HG02943 (cell line): ENCODE results near the gene SERTAD1.
"Not testable (repeated sequence)": the region's sequence is repeated elsewhere in the genome, so short reads cannot be mapped to it uniquely, and the experiment has no call there.

Experiments used
- ATAC-seq: cut with Tn5 transposase; IDR thresholded peaks from one replicate; pipeline ENCODE4 v1.9.1; 2021; ENCODE audit warnings: mild to moderate bottlenecking, low read depth, moderate library complexity; ENCODE audit not compliant: unreplicated experiment

Gene SERTAD1

GRCh38 chr19:40423938-40424337 lies 1.9 kb downstream of the SERTAD1 start:
- no peak for ATAC-seq

- ATAC-seq = no peak
These were observed 2.8 kb downstream of the SERTAD1 start for GRCh38 chr19:40422748-40423566.

- ATAC-seq = no peak
These were observed 3.6 kb downstream of the SERTAD1 start for GRCh38 chr19:40421993-40422747.

DNA sequence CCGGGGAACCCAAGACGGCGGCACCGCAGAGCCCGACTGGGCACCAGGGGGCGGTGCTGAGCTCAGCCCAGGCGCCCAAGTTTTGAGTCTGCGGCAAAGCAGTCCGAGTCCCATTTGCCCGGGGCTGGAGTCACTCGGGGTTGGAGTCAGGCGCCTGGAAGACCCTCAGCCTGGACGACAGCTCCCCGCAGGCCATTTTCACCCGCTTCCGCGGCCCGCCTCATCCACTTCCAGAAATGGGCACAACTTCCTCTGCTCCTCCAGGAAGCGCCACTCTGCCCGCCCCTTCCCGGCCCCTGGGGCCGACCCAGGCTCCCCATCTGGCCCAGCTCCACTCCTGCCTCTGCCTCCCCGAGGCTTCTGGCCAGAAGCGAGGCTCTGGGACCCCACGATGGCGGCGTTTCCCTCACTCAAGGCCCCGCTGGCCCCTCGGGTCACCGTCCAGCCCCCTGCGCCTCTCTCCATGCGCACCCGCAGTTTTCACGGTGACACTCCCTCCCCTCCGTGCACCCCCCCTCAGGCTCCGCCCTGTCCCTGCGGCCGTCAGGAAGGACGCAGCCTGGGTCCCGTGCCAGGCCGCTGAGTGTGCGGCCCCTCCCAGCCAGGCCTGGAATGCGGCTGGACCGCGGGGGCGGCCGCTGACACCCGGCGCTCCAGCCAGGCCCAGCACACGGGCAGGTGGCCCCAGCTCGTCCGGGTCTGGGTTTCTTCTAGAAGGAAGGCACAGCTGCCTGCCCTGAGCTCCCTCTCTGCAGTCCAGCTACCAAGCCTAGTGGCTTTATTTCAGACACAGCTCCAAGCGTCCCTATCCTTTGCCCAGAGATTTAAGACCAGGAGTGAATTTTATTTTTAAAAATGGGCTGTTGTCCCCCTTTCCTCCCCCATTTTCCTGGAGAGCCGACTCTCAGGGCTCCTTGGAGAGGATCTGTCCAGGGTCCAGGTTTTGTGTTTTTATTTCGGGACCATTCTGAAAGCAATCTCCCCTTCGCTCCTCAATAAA lies 4.7 kb downstream of the SERTAD1 start:
- no peak for ATAC-seq

- ATAC-seq = no peak
These were observed 5.4 kb downstream of the SERTAD1 start for GRCh38 chr19:40420451-40420765.

DNA sequence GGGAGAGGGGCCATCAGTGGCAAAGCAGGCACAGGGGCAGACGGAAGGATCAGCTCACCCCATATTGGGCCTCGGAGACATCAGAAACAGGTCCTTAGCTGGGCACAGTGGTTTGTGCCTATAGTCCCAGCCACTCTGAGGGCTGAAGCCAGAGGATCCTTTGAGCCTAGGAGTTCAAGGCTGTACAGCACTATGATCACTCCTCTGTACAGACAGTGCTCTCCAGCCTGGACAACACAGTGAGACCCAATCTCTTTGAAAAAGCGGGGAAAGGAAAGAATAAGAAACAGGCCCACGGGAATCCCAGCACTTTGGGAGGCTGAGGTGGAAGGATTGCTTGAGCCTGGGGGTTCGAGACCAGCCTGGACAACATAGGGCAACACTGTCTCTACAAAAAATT lies 6.0 kb downstream of the SERTAD1 start:
- no peak for ATAC-seq

DNA sequence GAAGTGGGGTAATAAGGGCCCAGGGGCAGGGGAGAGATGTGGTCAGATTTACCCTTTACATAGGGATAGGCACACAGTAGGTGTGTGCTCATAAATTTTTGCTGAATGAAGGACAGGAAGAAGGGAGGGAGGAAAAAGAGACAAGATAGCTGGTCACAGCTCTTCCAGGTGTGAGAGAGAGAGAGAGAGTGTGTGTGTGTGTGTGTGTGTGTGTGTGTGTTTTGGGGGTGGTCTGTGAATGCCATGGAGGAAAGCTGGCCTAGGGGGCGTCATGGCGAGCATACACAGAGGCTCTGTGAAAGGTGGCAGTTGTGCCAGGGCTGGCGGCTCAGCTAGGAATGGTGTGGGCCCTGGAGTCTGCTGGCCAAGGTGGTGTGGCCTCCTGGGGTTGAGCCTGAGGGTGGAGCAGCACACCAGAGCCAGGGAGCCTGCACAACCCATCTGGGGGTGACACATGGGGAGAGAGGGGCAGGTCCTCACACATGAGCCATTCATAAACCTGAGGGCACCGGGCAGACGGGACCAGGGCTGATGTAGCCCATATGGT lies 6.7 kb downstream of the SERTAD1 start:
- ATAC-seq = no peak

GRCh38 chr19:40418040-40418439 lies 7.8 kb downstream of the SERTAD1 start:
- no peak for ATAC-seq

DNA sequence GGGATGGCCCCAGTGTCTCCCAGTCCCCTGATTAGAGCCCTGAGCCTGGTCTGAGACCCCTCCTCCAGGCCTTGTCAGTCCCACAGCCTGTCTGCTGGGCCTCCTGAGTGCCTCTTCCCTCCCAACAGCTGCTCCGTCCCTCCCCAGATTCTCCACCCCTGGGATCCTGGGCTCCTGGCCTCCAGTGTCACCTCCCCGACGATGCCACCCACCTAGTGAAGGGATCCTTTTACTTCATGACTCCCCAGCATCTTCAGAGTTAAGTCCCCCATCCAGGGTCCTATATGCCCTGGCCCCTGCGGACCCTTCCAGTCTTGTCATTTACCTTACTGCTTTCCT lies 8.2 kb downstream of the SERTAD1 start:
- no peak for ATAC-seq

DNA sequence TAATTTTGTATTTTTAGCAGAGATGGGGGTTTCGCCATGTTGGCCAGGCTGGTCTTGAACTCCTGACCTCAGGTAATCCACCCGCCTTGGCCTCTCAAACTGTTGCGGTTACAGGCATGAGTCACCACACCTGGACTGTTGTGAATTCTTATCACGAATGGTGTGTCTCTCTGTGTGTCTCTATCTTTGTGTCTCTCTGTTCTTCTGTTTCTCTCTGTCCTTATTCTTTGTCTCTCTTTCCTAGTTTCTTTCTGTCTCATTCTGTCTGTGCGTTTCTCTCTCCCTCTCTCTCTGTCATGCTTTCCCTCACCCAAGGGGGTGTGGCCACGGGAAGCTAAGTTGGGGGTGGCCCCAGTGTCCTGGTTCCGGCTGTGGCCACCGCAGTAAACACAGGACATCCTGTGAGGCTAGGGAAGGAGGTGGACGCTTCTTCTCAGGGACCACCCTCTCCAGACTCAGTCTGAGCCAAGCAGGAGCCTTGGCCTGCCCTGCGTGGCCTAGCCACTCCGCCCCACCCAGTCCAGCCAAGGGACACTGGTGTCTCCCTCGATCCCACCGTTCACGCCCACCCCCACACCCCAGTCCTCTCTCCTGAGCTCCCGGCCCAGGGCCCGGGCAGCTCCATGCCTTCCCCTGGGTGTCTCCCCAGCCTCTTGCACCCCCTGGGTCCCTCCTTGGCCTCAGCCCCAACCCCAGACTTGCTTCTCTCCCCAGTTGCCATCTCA lies 8.7 kb downstream of the SERTAD1 start:
- ATAC-seq = no peak

DNA sequence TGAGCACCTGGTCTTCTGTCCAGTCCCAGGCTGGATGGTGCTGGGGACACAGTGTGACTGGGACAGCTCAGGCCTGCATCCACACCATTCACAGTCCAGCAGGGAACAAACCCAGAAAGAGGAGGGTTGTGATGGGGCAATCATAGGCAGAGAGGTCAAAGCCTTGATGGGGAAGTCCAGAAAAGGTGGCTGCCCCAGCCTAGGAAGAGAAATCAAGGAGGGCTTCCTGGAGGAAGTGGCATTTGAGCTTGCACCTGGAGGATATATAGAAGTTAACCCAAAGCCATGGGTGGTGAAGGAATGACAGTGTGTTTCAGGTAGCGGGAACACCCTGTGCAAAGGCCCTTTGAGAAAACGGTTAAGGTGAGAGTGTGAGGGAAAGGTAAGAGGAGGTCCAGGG lies 10.0 kb downstream of the SERTAD1 start:
- no peak for ATAC-seq

- ATAC-seq = no peak
These were observed 11.0 kb downstream of the SERTAD1 start for GRCh38 chr19:40414542-40415535.

- no peak for ATAC-seq
These were observed 12.4 kb downstream of the SERTAD1 start, which contains the start of gene PRX for GRCh38 chr19:40413291-40413845. TSS of gene PRX (minus strand) at chr19:40413378. CDS start at chr19:40407932, 5,446 bp downstream.

GRCh38 chr19:40412866-40413265 lies 12.9 kb downstream of the SERTAD1 start:
- no peak for ATAC-seq

GRCh38 chr19:40411958-40412499 lies 13.8 kb downstream of the SERTAD1 start:
- no peak for ATAC-seq

GRCh38 chr19:40411125-40411842 lies 14.5 kb downstream of the SERTAD1 start:
- no peak for ATAC-seq

- ATAC-seq = no peak
These were observed 15.8 kb downstream of the SERTAD1 start for GRCh38 chr19:40410030-40410389.

DNA sequence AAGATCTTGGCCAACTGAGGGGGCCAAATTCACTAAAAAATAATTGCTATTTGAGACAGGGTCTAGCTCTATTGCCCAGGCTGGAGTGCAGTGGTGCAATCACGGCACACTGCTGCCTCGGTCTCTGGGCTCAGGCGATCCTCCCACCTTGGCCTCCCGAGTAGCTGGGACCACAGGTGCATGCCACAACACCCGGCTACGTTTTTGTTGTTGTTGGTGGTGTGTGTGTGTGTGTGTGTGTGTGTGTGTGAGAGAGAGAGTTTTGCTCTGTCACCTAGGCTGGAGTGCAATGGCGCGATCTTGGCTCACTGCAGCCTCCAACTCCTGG lies 17.2 kb downstream of the SERTAD1 start:
- ATAC-seq = not testable (repeated sequence)
